PC-9 (cell line): ENCODE data around the gene PODXL2.

ENCODE experiments used
- EZH2 ChIP-seq: fragments of 200-600 bp; sonication (generic); IDR thresholded peaks from 2 replicates; pipeline ENCODE4 v1.8.0; 2017; ENCODE audit warnings: antibody characterized with exemption, low read depth
- TF ChIP-seq, protein P1 (sequence below): fragments of 200-600 bp; sonication (generic); conservative IDR thresholded peaks from 2 replicates; pipeline ENCODE4 v1.6.1; 2017; ENCODE audit warnings: mixed run types, antibody characterized with exemption, mild to moderate bottlenecking, moderate library complexity

DNA sequence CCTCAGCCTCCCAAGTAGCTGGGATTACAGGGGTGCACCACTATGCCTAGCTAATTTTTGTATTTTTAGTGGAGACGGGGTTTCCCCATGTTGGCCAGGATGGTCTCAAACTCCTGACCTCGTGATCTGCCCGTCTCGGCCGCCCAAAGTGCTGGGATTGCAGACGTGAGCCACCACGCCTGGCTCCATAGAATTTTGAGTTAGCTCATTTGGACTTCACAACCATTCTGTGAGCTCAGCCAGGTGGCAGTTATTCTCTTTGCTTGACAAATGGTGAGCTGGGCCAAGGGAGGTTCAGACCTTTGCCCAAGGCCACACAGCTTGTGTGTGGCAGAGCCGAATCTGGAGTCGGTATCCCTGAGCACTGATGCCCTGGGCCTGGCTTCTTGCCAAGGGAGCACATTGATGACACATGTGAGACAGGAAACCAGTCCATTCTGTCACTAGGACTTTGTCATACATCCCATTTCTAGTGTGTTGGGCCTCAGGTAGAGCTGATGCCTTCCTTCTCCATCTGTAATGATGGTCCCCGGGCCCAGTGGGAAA is 17.6 kb downstream of the PODXL2 start:
- TF ChIP-seq, protein P1, sequence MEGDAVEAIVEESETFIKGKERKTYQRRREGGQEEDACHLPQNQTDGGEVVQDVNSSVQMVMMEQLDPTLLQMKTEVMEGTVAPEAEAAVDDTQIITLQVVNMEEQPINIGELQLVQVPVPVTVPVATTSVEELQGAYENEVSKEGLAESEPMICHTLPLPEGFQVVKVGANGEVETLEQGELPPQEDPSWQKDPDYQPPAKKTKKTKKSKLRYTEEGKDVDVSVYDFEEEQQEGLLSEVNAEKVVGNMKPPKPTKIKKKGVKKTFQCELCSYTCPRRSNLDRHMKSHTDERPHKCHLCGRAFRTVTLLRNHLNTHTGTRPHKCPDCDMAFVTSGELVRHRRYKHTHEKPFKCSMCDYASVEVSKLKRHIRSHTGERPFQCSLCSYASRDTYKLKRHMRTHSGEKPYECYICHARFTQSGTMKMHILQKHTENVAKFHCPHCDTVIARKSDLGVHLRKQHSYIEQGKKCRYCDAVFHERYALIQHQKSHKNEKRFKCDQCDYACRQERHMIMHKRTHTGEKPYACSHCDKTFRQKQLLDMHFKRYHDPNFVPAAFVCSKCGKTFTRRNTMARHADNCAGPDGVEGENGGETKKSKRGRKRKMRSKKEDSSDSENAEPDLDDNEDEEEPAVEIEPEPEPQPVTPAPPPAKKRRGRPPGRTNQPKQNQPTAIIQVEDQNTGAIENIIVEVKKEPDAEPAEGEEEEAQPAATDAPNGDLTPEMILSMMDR: no peak
- TF ChIP-seq EZH2: no peak
